ENCODE measurements around the gene CCNDBP1. TPM values are rescaled to one million over a fixed set of nuclear protein-coding genes. Genes with fewer than 3 reads are reported as not detected.

Gene CCNDBP1
- polyA plus RNA-seq, 3 donors, result 37.7 to 75.7 (median 62.0) TPM

DNA sequence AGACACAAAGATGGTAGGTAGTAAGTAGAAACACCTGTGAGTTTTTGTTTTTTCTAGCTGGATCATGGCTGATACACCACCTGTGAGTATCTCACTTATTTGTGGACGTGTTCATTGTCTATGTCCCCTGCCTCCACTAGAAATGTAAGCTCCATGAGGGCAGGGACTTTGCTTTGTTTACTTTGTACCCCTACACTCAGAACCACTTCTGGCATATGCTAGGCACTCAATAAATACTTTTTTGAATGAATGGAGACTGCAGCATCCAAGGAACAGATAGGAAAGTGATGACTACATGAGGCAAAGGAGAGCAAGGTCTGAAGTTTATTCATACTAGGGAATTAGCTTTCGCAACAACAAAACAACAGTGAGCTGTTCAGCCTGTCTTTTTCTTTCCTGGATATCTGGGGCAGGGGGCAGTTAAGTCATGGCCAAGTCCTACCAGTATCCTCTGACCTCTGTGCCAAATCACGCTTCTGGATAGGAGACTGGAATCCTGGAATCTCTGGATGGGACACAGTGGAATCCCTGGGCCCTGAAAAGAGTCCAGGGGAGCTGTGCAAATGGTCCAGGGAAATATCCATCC lies 47.2 kb downstream of the CCNDBP1 start:
- 68 to 88% (median 79%) methylated on average over 3 of the region's 3 CpGs for WGBS, 3 donors
- H3K27ac ChIP-seq (ENCODE audit: low read depth, low read length), result no peak overlapping the region

DNA sequence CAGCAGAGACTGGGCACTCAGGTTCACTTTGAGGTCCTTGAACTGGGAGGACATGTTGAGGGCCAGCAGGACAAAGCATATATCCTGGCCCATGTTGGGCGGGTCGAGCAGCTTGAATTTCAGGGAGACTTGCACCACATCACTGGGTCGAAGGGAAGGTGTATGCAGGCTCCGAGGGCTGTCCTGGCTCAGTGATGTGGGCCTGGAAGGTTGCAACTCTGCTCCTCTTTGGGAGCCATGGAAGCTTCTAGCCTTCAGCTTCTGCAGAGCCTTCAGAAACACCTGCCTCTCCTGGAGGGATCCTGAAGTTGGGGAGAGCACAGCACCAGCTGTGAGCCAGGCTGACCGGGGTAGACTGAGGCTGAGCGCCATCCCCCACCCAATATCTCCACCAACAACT lies 50.3 kb downstream of the CCNDBP1 start:
- H3K27ac ChIP-seq (ENCODE audit: low read depth, low read length), result no peak overlapping the region
- 87 to 97% (median 93%) methylated on average over 5 to 6 of the region's 6 CpGs for WGBS, 3 donors

DNA sequence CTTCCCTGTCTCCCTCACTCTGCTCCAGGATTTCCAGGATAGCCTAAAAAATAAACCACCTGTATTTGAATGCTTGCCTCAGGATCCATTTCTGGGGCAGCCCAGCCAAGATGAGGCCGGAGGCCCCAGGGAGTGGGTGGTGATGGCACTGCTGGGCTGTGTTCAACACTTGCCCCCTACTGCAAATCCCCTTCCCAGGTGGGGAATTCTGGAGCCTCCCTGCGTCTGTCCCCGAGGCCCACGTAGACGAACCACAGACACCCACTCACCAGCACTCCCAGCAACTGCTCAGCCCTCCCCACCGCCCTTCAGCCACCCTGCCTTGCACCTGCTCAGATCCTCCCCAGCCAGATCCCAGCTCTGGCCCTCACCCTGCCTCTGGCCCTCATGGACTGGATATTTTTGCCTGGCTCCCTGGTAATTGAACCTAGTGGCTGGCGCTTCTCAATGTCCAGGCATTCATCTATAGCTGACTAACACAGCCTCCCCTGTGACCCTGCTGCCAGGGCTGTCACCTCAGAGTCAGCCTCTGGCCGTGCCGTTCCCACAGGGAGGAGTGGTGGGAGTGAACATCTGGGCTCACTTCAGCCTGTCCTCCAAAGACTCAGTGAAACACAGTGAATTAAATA lies 52.8 kb downstream of the CCNDBP1 start:
- H3K27ac ChIP-seq (ENCODE audit: low read depth, low read length), result no peak overlapping the region
- WGBS, 3 donors, result 61 to 79% (median 63%) methylated on average over 9 of the region's 9 CpGs

DNA sequence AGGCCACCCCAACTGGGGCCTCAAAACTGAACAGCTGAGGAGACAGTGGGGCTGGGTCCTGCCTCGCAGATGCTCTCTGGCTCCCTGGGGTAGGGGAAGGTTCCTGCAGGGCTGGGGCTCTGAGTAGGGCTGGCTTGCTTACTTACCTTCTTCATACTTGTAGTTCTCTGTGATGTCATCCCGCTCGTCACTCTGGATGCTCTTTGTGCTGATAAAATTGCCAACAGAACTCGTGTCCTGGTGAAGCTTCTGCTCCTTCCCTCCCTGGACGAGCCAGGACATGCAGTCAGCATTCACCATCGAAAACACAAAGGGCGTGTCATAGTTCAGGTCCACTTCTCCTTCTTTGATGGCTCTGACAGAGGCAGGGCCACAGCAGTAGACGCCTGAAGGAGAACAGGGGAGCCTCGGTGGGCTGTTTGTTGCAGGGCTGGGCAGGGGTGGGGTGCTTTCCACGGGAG lies 53.5 kb downstream of the CCNDBP1 start:
- H3K27ac ChIP-seq (ENCODE audit: low read depth, low read length), result no peak overlapping the region
- 48 to 71% (median 56%) methylated on average over 10 of the region's 10 CpGs for WGBS, 3 donors

DNA sequence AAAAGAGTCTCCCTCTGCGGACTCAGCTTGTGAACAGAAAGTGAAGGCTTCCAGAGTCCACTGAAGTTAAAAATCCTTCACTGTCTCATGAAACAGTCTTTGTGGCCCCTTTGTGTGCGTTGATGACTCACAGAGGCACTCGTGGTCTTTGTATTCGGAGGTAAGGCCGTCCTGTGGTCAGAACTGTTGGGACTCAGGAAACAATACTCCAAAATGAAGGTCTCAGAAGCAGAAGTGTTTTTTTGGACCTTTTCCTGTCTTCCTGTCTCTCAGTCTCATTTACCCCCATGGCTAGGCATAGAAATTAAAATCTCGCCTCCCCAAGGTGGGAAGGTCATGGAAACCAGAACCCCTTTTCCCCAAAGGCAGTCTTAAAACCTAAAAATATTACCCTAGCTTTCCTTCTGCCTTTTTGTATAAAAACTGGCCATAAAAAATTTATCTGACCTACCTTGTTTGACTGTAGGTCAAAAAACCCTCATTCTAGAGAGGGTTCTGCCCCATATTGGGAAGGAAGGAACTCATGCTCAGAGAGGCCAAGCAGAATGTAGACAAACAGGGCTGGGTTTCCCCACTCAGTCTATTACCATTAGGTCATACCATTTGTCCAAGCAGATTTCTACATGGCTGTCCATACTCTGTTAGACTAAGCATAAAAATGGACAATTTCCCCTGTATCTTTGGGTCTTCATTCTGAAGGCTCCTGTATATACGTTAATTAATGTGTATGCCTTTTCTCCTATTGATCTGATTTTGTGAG lies 54.7 kb downstream of the CCNDBP1 start:
- 51 to 80% (median 67%) methylated on average over 7 of the region's 7 CpGs for WGBS, 3 donors

DNA sequence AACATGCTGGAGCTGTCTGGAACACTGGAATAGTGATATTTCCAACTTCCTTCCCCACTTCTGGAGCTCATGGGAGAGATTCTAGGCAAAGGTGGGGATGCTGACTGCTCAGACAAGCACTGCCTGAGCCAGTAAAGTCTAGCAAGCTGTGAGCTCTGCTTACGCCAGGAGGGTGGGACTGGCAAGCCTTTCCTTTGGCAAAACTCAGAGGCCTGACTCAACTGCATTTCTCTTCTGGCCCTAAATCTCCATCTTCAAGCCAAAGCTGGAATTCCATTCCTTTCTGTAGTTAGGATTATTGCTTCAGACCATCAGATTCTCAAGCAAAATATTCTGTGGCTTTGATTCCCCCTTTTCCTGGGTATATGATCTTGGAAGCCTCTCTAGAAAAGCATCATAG lies 55.9 kb downstream of the CCNDBP1 start:
- 56 to 83% (median 61%) methylated on average over 1 of the region's 1 CpG for WGBS, 3 donors
- no peak overlapping the region for H3K27ac ChIP-seq (ENCODE audit: low read depth, low read length)

More for the DNA sequence above, 54.7 kb downstream of the CCNDBP1 start:
- no peak overlapping the region for H3K27ac ChIP-seq (ENCODE audit: low read depth, low read length)

DNA sequence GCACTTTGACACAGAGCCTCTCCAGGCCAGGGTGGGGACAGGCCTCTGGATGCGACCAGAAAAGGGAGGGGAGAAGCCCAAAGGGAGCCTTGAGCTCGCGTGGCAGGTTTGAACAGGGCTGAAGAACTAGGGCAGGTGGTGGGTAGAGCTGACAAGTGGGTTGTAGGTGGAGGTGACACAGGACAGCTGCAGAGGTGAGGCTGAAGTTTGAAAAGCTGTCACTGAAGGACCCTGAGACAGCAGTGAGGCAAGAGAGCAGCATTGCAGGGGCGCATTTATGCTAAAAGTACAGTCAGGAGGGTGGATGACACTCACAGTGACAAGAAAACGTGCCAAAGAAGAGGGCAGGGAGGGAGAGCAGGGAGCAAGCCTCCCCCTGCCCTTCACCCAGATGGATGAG lies 57.4 kb downstream of the CCNDBP1 start:
- no peak overlapping the region for H3K27ac ChIP-seq (ENCODE audit: low read depth, low read length)
- 69 to 80% (median 71%) methylated on average over 5 of the region's 5 CpGs for WGBS, 3 donors

DNA sequence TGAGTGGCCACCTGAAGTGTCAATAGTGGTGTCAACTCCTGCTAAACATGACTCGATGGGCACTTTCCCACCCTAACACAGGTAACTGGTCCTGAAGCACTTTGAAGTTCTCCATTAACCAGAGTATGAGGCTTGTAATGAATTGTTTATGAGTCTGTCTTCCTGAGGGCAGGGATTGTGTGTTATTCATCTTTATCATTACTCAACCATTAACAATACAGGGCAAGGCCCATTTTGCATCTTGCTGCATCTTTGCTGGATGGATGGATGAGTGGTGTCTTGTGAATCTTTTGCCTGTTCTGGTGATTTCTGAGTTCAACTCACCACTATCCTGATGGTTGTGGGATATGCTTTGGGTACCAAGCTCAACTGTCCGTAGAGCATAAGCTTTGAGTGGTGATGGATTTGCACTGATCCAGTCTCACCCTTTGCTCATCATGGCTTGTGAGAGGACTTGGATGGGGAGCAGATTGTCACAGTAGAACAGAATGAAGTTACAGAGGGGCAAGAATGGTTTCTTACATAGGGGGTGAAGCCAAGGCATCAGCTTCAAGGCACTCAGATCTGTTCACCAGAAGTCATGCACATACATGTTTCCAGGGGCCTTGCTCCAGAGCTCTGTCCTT lies 57.9 kb downstream of the CCNDBP1 start:
- no peak overlapping the region for H3K27ac ChIP-seq (ENCODE audit: low read depth, low read length)
- 89 to 98% (median 91%) methylated on average over 2 of the region's 2 CpGs for WGBS, 3 donors

DNA sequence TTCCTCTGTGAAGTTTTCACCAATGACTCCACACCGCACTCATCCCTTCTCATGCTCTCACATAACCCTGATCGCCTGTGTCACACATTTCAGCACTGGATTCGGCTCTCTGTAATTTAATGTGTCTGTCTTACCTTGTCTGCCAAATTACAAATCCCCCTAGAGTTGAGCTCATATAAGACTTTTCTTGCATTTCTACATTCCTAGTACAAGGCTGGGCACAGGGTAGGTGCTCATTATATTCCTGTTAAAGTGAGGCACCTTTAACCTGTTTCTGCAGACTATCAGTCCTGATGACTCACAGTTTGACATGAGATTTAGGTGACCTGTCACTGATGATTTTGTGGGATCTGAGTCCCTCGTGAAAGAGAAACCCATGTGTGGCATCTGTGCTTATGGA lies 58.9 kb downstream of the CCNDBP1 start:
- 80 to 91% (median 90%) methylated on average over 4 of the region's 4 CpGs for WGBS, 3 donors
- no peak overlapping the region for H3K27ac ChIP-seq (ENCODE audit: low read depth, low read length)

DNA sequence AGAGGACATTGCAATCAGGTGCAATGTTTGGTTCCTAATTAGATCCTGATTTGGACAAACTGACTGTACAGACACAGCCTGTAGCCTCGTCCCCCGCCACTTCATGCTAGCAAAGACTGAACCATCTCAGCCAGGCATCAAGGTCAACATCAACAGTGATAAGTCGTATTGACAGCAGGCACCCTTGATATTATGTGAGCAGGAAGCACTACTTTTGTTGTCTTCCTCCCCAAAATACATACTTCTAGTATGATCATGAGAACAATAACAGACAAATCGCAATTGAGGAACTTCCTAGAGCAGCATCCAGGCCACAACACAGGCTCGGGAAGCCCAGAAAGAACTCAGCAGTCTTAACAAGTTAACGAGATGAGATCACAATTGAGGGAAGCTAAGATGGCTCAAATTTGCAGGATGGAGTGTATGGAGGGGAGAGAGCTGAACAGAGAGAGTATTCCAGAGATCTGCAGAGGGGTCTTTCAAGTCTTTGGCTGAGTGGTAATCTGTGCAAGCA lies 61.1 kb downstream of the CCNDBP1 start:
- 56 to 63% (median 59%) methylated on average over 6 of the region's 6 CpGs for WGBS, 3 donors
- no peak overlapping the region for H3K27ac ChIP-seq (ENCODE audit: low read depth, low read length)

Other genes with a start within 250 kb of the CCNDBP1 start
- gene UBR1, start 79.4 kb upstream of the CCNDBP1 start, polyA plus RNA-seq, result 1 to 10 TPM; 4.8 to 9.8 (median 5.3) TPM
- 10 to 100 TPM in 2 of 3 donors, 1 to 10 TPM in 1; 8.2 to 25.3 (median 10.3) TPM for gene TMEM62, start 51.8 kb upstream of the CCNDBP1 start, polyA plus RNA-seq
- gene EPB42, start 35.6 kb downstream of the CCNDBP1 start, polyA plus RNA-seq, result 1 to 10 TPM in 1 of 3 donors, under 1 TPM in 2; 0.16 to 5.5 (median 0.45) TPM
- 1 to 10 TPM in 1 of 3 donors, under 1 TPM in 1, not detected in 1; 0.06 to 4.9 TPM for gene TGM5, start 81.5 kb downstream of the CCNDBP1 start, polyA plus RNA-seq
- gene TGM7, start 116.9 kb downstream of the CCNDBP1 start, polyA plus RNA-seq, result under 1 TPM in 1 of 3 donors, not detected in 2; 0.02 TPM
- 1 to 10 TPM; 2.1 to 5.5 (median 2.5) TPM for gene LCMT2, start 145.2 kb downstream of the CCNDBP1 start, polyA plus RNA-seq
- 1 to 10 TPM; 6.1 to 8.7 (median 6.3) TPM for gene ZSCAN29, start 185.6 kb downstream of the CCNDBP1 start, polyA plus RNA-seq
- gene TUBGCP4, start 185.7 kb downstream of the CCNDBP1 start, polyA plus RNA-seq, result 1 to 10 TPM; 3.6 to 5.2 (median 5.2) TPM